HEK293 (cell line): ENCODE results near the gene MCU.

ENCODE experiments used
- CTCF ChIA-PET: fragments of 350-600 bp; formaldehyde crosslinking; extraction: SDS; loops from one replicate; lab custom pipeline; 2021; ENCODE audit warnings: antibody characterized with exemption; lab: Yijun Ruan, JAX
- POLR2A ChIA-PET: fragments of 300-600 bp; formaldehyde crosslinking; extraction: SDS; loops from one replicate; lab custom pipeline; 2020; ENCODE audit warnings: antibody characterized with exemption, inconsistent platforms; lab: Yijun Ruan, JAX
- H3K27ac ChIP-seq: fragments of 200-500 bp; sonication (Bioruptor generic); 2 replicates; pipeline ENCODE4 v1.5.1; 2014; ENCODE audit warnings: low read depth, low read length, control low read depth, inconsistent platforms; ENCODE audit errors: extremely low read depth
- H3K36me3 ChIP-seq, 2 experiments: fragments of 200-500 bp in 1 of 2; sonication (Bioruptor generic) in 1 of 2; 1 replicate in 1 of 2; 2 replicates in 1 of 2; pipeline ENCODE4 v1.5.1; 2014 to 2017; ENCODE audit warnings: inconsistent platforms in 2 of 2, low read length in 2 of 2; ENCODE audit not compliant: control insufficient read depth in 2 of 2, insufficient read depth in 1 of 2
- H3K4me1 ChIP-seq: fragments of 200-500 bp; sonication (Bioruptor generic); 2 replicates; pipeline ENCODE4 v1.5.1; 2014; ENCODE audit warnings: mild to moderate bottlenecking, low read length, inconsistent platforms; ENCODE audit not compliant: control insufficient read depth, insufficient read depth
- H3K4me3 ChIP-seq: 2 replicates; pipeline ENCODE4 v1.5.1; 2011; ENCODE audit warnings: low read depth, mild to moderate bottlenecking, control low read depth, low read length, moderate library complexity
- H3K9me3 ChIP-seq: fragments of 200-500 bp; sonication (Bioruptor generic); 2 replicates; pipeline ENCODE4 v1.5.1; 2014; ENCODE audit warnings: low read depth, low read length, inconsistent platforms; ENCODE audit not compliant: control insufficient read depth, insufficient read depth
- HOXA7 ChIP-seq: sonication (generic); formaldehyde crosslinking; IDR thresholded peaks from 2 replicates; pipeline ENCODE4 v1.8.1; 2022; ENCODE audit warnings: missing genetic modification reagents, borderline replicate concordance
- SETDB1 ChIP-seq: IDR thresholded peaks from one replicate; pipeline ENCODE4 v1.6.1; 2017; ENCODE audit warnings: mild to moderate bottlenecking, low read length, moderate library complexity, mixed read lengths; ENCODE audit not compliant: insufficient read length
- ZNF132 ChIP-seq: fragments of 450-650 bp; formaldehyde crosslinking; IDR thresholded peaks from 2 replicates; pipeline ENCODE4 v1.5.1; 2017; ENCODE audit warnings: missing biosample characterization, missing genetic modification characterization, borderline replicate concordance
- ZNF19 ChIP-seq: fragments of 450-650 bp; formaldehyde crosslinking; IDR thresholded peaks from 2 replicates; pipeline ENCODE4; 2016; ENCODE audit warnings: missing biosample characterization, missing genetic modification characterization, low read depth
- ZNF2 ChIP-seq: fragments of 450-650 bp; formaldehyde crosslinking; IDR thresholded peaks from 2 replicates; pipeline ENCODE4 v1.5.1; 2016; ENCODE audit warnings: missing biosample characterization, missing genetic modification characterization
- ZNF274 ChIP-seq, 2 experiments: fragments of 200-500 bp in 1 of 2; fragments of 450-650 bp in 1 of 2; sonication (Bioruptor generic) in 1 of 2; formaldehyde crosslinking in 1 of 2; IDR thresholded peaks; 2 replicates each; pipeline versions ENCODE4 v1.5.1 to v1.6.1; 2014 to 2016; ENCODE audit warnings: borderline replicate concordance in 1 of 2, inconsistent platforms in 1 of 2, low read length in 1 of 2, missing biosample characterization in 1 of 2, missing genetic modification characterization in 1 of 2
- ZNF366 ChIP-seq: fragments of 450-650 bp; formaldehyde crosslinking; conservative IDR thresholded peaks from 2 replicates; pipeline ENCODE4 v1.5.1; 2016; ENCODE audit warnings: missing biosample characterization, missing genetic modification characterization
- ZNF529 ChIP-seq: fragments of 450-650 bp; formaldehyde crosslinking; IDR thresholded peaks from 2 replicates; pipeline ENCODE4 v1.5.1; 2017; ENCODE audit warnings: missing genetic modification characterization, missing biosample characterization; ENCODE audit not compliant: insufficient replicate concordance
- ZNF530 ChIP-seq: fragments of 450-650 bp; formaldehyde crosslinking; IDR thresholded peaks from 2 replicates; pipeline ENCODE4 v1.5.1; 2016; ENCODE audit warnings: low read depth, missing biosample characterization, missing genetic modification characterization
- ZNF561 ChIP-seq: fragments of 450-650 bp; IDR thresholded peaks from 2 replicates; pipeline ENCODE4 v1.5.1; 2018; ENCODE audit warnings: missing biosample characterization, missing genetic modification characterization, borderline replicate concordance
- ZNF677 ChIP-seq: fragments of 450-650 bp; IDR thresholded peaks from 2 replicates; pipeline ENCODE4 v1.5.0; 2018; ENCODE audit warnings: missing biosample characterization, mild to moderate bottlenecking, missing genetic modification characterization, moderate library complexity
- ZNF843 ChIP-seq: fragments of 450-650 bp; formaldehyde crosslinking; IDR thresholded peaks from 2 replicates; pipeline ENCODE4 v1.5.1; 2016; ENCODE audit warnings: missing biosample characterization, missing genetic modification characterization
- TF ChIP-seq, protein P1 (sequence below): fragments of 450-650 bp; formaldehyde crosslinking; IDR thresholded peaks from 2 replicates; pipeline ENCODE4 v1.5.1; 2016; ENCODE audit warnings: missing biosample characterization, missing genetic modification characterization
- TF ChIP-seq, protein P2 (sequence below): fragments of 450-650 bp; formaldehyde crosslinking; IDR thresholded peaks from 2 replicates; pipeline ENCODE4 v1.5.1; 2017; ENCODE audit warnings: missing biosample characterization, missing genetic modification characterization
- TF ChIP-seq, protein P3 (sequence below): fragments of 450-650 bp; formaldehyde crosslinking; IDR thresholded peaks from 2 replicates; pipeline ENCODE4 v1.5.1; 2016; ENCODE audit warnings: missing biosample characterization, missing genetic modification characterization, borderline replicate concordance
- TF ChIP-seq, protein P4 (sequence below): fragments of 450-650 bp; formaldehyde crosslinking; IDR thresholded peaks from 2 replicates; pipeline ENCODE4 v1.5.1; 2016; ENCODE audit warnings: missing biosample characterization, missing genetic modification characterization
- TF ChIP-seq, protein P5 (sequence below): fragments of 450-650 bp; formaldehyde crosslinking; IDR thresholded peaks from 2 replicates; pipeline ENCODE4 v1.5.1; 2016; ENCODE audit warnings: missing biosample characterization, missing genetic modification characterization

MCU gene

DNA sequence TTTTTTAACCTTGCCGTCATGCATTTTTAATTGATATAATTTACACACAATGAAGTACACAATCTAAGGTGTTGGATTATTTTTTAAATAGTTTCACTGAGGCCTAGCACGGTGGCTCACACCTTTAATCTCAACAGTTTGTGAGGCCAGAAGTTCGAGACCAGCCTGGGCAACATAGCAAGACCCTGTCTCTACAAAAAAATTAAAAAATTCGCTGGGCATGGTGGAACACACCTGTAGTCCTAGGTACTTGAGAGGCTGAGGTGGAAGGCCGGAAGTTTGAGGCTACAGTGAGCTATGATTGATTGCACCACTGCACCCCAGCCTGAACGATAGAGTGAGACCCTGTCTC lies 108.8 kb downstream of the MCU start (continued):
- TF ChIP-seq ZNF530 (tag by site-specific recombination) (no peak), ZNF366 (no peak), HOXA7 (no peak), ZNF529 (tag by site-specific recombination) (no peak), ZNF677 (no peak), ZNF19 (tag by site-specific recombination) (no peak), ZNF561 (no peak), ZNF274 (IDR thresholded peaks at IDR 0.05; ENCODE audit: low read length) (no peak), ZNF274 (tag by site-specific recombination; IDR thresholded peaks at IDR 0.05; ENCODE audit: borderline replicate concordance) (no peak), ZNF132 (tag by site-specific recombination) (no peak)
- TF ChIP-seq, protein P1, sequence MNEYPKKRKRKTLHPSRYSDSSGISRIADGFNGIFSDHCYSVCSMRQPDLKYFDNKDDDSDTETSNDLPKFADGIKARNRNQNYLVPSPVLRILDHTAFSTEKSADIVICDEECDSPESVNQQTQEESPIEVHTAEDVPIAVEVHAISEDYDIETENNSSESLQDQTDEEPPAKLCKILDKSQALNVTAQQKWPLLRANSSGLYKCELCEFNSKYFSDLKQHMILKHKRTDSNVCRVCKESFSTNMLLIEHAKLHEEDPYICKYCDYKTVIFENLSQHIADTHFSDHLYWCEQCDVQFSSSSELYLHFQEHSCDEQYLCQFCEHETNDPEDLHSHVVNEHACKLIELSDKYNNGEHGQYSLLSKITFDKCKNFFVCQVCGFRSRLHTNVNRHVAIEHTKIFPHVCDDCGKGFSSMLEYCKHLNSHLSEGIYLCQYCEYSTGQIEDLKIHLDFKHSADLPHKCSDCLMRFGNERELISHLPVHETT (tag by site-specific recombination) = no peak
- TF ChIP-seq, protein P2, sequence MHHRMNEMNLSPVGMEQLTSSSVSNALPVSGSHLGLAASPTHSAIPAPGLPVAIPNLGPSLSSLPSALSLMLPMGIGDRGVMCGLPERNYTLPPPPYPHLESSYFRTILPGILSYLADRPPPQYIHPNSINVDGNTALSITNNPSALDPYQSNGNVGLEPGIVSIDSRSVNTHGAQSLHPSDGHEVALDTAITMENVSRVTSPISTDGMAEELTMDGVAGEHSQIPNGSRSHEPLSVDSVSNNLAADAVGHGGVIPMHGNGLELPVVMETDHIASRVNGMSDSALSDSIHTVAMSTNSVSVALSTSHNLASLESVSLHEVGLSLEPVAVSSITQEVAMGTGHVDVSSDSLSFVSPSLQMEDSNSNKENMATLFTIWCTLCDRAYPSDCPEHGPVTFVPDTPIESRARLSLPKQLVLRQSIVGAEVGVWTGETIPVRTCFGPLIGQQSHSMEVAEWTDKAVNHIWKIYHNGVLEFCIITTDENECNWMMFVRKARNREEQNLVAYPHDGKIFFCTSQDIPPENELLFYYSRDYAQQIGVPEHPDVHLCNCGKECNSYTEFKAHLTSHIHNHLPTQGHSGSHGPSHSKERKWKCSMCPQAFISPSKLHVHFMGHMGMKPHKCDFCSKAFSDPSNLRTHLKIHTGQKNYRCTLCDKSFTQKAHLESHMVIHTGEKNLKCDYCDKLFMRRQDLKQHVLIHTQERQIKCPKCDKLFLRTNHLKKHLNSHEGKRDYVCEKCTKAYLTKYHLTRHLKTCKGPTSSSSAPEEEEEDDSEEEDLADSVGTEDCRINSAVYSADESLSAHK (tag by site-specific recombination) = no peak
- TF ChIP-seq, protein P3, sequence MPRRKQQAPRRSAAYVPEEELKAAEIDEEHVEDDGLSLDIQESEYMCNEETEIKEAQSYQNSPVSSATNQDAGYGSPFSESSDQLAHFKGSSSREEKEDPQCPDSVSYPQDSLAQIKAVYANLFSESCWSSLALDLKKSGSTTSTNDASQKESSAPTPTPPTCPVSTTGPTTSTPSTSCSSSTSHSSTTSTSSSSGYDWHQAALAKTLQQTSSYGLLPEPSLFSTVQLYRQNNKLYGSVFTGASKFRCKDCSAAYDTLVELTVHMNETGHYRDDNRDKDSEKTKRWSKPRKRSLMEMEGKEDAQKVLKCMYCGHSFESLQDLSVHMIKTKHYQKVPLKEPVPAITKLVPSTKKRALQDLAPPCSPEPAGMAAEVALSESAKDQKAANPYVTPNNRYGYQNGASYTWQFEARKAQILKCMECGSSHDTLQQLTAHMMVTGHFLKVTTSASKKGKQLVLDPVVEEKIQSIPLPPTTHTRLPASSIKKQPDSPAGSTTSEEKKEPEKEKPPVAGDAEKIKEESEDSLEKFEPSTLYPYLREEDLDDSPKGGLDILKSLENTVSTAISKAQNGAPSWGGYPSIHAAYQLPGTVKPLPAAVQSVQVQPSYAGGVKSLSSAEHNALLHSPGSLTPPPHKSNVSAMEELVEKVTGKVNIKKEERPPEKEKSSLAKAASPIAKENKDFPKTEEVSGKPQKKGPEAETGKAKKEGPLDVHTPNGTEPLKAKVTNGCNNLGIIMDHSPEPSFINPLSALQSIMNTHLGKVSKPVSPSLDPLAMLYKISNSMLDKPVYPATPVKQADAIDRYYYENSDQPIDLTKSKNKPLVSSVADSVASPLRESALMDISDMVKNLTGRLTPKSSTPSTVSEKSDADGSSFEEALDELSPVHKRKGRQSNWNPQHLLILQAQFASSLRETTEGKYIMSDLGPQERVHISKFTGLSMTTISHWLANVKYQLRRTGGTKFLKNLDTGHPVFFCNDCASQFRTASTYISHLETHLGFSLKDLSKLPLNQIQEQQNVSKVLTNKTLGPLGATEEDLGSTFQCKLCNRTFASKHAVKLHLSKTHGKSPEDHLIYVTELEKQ = no peak
- TF ChIP-seq, protein P4, sequence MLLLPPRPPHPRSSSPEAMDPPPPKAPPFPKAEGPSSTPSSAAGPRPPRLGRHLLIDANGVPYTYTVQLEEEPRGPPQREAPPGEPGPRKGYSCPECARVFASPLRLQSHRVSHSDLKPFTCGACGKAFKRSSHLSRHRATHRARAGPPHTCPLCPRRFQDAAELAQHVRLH (tag by site-specific recombination) = peak; percentile 6; the same call in 1 of the 2 replicates
- TF ChIP-seq, protein P5, sequence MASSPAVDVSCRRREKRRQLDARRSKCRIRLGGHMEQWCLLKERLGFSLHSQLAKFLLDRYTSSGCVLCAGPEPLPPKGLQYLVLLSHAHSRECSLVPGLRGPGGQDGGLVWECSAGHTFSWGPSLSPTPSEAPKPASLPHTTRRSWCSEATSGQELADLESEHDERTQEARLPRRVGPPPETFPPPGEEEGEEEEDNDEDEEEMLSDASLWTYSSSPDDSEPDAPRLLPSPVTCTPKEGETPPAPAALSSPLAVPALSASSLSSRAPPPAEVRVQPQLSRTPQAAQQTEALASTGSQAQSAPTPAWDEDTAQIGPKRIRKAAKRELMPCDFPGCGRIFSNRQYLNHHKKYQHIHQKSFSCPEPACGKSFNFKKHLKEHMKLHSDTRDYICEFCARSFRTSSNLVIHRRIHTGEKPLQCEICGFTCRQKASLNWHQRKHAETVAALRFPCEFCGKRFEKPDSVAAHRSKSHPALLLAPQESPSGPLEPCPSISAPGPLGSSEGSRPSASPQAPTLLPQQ (tag by site-specific recombination) = no peak

DNA sequence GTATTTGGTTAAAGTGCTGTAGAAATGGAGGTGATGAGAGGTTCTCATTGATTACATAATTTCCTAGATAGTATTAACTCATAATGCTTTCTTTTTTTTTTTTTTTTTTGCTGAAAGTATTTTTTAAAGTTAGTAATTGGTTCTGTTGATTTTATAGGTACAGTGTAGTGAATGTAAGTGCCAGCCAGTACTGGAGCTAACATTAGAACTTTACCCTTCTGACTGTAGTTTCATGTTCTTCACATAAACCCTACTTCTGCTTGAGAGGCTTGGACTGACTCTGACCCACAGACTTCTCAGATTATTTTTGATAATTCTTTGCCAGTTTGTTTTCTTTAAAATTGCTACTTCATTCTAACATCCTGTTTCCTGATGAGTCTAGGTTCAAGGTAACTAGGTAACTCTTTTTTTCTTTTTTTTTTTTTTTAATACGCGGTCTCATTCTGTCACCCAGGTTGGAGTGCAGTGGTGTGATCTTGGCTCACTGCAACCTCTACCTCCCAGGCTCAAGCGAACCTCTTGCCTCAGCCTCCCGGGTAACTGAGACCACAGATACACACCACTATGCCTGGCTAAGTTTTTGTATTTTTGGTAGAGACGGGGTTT lies 109.4 kb downstream of the MCU start:
- ChIA-PET POLR2A (no interaction called here), CTCF (no interaction called here)
- Histone ChIP-seq H3K27ac (peak overlapping the region; percentile 54), H3K4me1 (peaks cover 31% of the 10 kb centered on the region), H3K36me3 (no peaks in the 10 kb centered on the region), H3K4me3 (no peak overlapping the region), H3K9me3 (no peaks in the 10 kb centered on the region)
- no peak for TF ChIP-seq ZNF843 (tag by site-specific recombination)
- 0 out of 2 replicates have a peak, but pooled peaks have one; percentile 1 for TF ChIP-seq ZNF366
- TF ChIP-seq SETDB1 = no peak
- peak; percentile 97 for TF ChIP-seq ZNF2
